Naive B cell (primary cell): ENCODE measurements around the gene ASPDH. TPM values are rescaled to one million over a fixed set of nuclear protein-coding genes. Genes with fewer than 3 reads are reported as not detected.
"Not testable (repeated sequence)": the region's sequence is repeated elsewhere in the genome, so short reads cannot be mapped to it uniquely, and the experiment has no call there.

ENCODE experiments used
- ATAC-seq, 2 donors: fragments of 150-1000 bp; cut with Tn5 transposase; 2 replicates each; pipeline ENCODE4 v1.10.0; 2021; ENCODE audit warnings: low read depth in 2 of 2, mild to moderate bottlenecking in 2 of 2, moderate library complexity in 2 of 2
- DNase-seq: peaks from one replicate; pipeline ENCODE4 v3.0.0; 2022
- H3K27ac Mint-ChIP-seq, 6 donors: one replicate each; pipeline ENCODE4 v1.8.0; 2020 to 2022; ENCODE audit warnings: mild to moderate bottlenecking in 6 of 6, mixed read lengths in 6 of 6, moderate library complexity in 5 of 6, inconsistent platforms in 2 of 6
- H3K27me3 Mint-ChIP-seq, 3 donors: one replicate each; pipeline ENCODE4 v1.8.0; 2021 to 2022; ENCODE audit warnings: mixed read lengths in 3 of 3, mild to moderate bottlenecking in 1 of 3
- H3K36me3 Mint-ChIP-seq, 2 donors: one replicate each; pipeline ENCODE4 v1.8.0; 2020 to 2022; ENCODE audit warnings: mixed read lengths in 2 of 2, inconsistent platforms in 1 of 2, mild to moderate bottlenecking in 1 of 2
- H3K4me1 Mint-ChIP-seq, 3 donors: one replicate each; pipeline ENCODE4 v1.8.0; 2020 to 2022; ENCODE audit warnings: mixed read lengths in 3 of 3, inconsistent platforms in 1 of 3, mild to moderate bottlenecking in 1 of 3, moderate library complexity in 1 of 3
- H3K4me3 Mint-ChIP-seq, 8 donors: one replicate each; pipeline ENCODE4 v1.8.0; 2020 to 2022; ENCODE audit warnings: mild to moderate bottlenecking in 8 of 8, mixed read lengths in 8 of 8, moderate library complexity in 8 of 8, inconsistent platforms in 2 of 8
- H3K9me3 Mint-ChIP-seq, 7 donors: one replicate each; pipeline ENCODE4 v1.8.0; 2020 to 2022; ENCODE audit warnings: mixed read lengths in 7 of 7, mild to moderate bottlenecking in 5 of 7, inconsistent platforms in 2 of 7, moderate library complexity in 1 of 7
- polyA plus RNA-seq, 6 donors: library from polyadenylated mRNA; unstranded; fragments of 300-500 nt; fragmentation: Illumina TruSeq; gene quantifications; one replicate each; pipeline ENCODE4 v1.2.3, GENCODE V29; 2021; ENCODE audit warnings: low read depth in 6 of 6

Gene ASPDH
- polyA plus RNA-seq, 6 donors from 2014 or later, result not detected

GRCh38 chr19:50537306-50537685 lies 23.6 kb upstream of the ASPDH start:
- Mint-ChIP-seq H3K9me3 (peaks cover 9 to 17% (median 13%) of the 10 kb centered on the region in 7 donors), H3K27ac (no peak overlapping the region), H3K4me3 (no peak overlapping the region), H3K27me3 (peaks cover 15 to 29% (median 17%) of the 10 kb centered on the region in 3 donors), H3K36me3 (peaks cover 10 to 15% of the 10 kb centered on the region in 2 donors), H3K4me1 (no peaks in the 10 kb centered on the region)
- ATAC-seq (no peak), DNase-seq (no peak)

GRCh38 chr19:50536662-50537305 lies 23.1 kb upstream of the ASPDH start:
- H3K36me3 Mint-ChIP-seq, result peaks cover 12 to 18% of the 10 kb centered on the region in 2 donors
- H3K4me3 Mint-ChIP-seq, result no peak overlapping the region
- peaks cover 17 to 35% (median 19%) of the 10 kb centered on the region in 3 donors for H3K27me3 Mint-ChIP-seq
- DNase-seq (no peak), ATAC-seq (no peak)
- H3K27ac Mint-ChIP-seq, result peak overlapping the region in 1 of 6 donors; percentile 48
- H3K4me1 Mint-ChIP-seq, result no peaks in the 10 kb centered on the region
- H3K9me3 Mint-ChIP-seq, result peaks cover 11 to 20% (median 15%) of the 10 kb centered on the region in 7 donors

- peaks cover 11 to 20% (median 15%) of the 10 kb centered on the region in 7 donors for H3K9me3 Mint-ChIP-seq
- DNase-seq, result no peak
- no peak overlapping the region for H3K4me3 Mint-ChIP-seq
- peaks cover 17 to 44% (median 28%) of the 10 kb centered on the region in 3 donors for H3K27me3 Mint-ChIP-seq
- H3K4me1 Mint-ChIP-seq, result no peaks in the 10 kb centered on the region
- no peak for ATAC-seq
- H3K27ac Mint-ChIP-seq, result no peak overlapping the region
- peaks cover 12 to 18% of the 10 kb centered on the region in 2 donors for H3K36me3 Mint-ChIP-seq
Observed at GRCh38 chr19:50535672-50536187, 22.0 kb upstream of the ASPDH start.

GRCh38 chr19:50534478-50534877 lies 20.8 kb upstream of the ASPDH start:
- Mint-ChIP-seq H3K27ac (no peak overlapping the region), H3K27me3 (peaks cover 17 to 53% (median 37%) of the 10 kb centered on the region in 3 donors), H3K4me3 (no peak overlapping the region), H3K36me3 (peaks cover 12 to 18% of the 10 kb centered on the region in 2 donors), H3K9me3 (peaks cover 11 to 20% (median 15%) of the 10 kb centered on the region in 7 donors), H3K4me1 (peaks cover 0 to 3% (median 0%) of the 10 kb centered on the region in 3 donors)
- ATAC-seq, result no peak
- no peak for DNase-seq

GRCh38 chr19:50532952-50533351 lies 19.2 kb upstream of the ASPDH start:
- Mint-ChIP-seq H3K27ac (no peak overlapping the region), H3K36me3 (peaks cover 12 to 18% of the 10 kb centered on the region in 2 donors), H3K4me3 (no peak overlapping the region), H3K9me3 (peaks cover 11 to 20% (median 15%) of the 10 kb centered on the region in 7 donors), H3K4me1 (peaks cover 0 to 3% (median 0%) of the 10 kb centered on the region in 3 donors), H3K27me3 (peaks cover 17 to 66% (median 41%) of the 10 kb centered on the region in 3 donors)
- no peak for ATAC-seq
- DNase-seq, result no peak

- Mint-ChIP-seq H3K27ac (no peak overlapping the region), H3K4me3 (no peak overlapping the region), H3K9me3 (peaks cover 11 to 20% (median 15%) of the 10 kb centered on the region in 7 donors), H3K27me3 (peaks cover 15 to 55% (median 45%) of the 10 kb centered on the region in 3 donors), H3K36me3 (peaks cover 12 to 18% of the 10 kb centered on the region in 2 donors), H3K4me1 (peaks cover 0 to 3% (median 0%) of the 10 kb centered on the region in 3 donors)
- DNase-seq, result no peak
- ATAC-seq, result no peak
Observed at GRCh38 chr19:50531171-50531612, 17.5 kb upstream of the ASPDH start.

- not testable (repeated sequence) for ATAC-seq, H3K27ac Mint-ChIP-seq, H3K4me3 Mint-ChIP-seq, H3K4me1 Mint-ChIP-seq, DNase-seq
- H3K9me3 Mint-ChIP-seq, result peaks cover 5 to 11% (median 10%) of the 10 kb centered on the region in 7 donors
- H3K36me3 Mint-ChIP-seq, result peaks cover 7 to 10% of the 10 kb centered on the region in 2 donors
- H3K27me3 Mint-ChIP-seq, result peaks cover 9 to 45% (median 38%) of the 10 kb centered on the region in 3 donors
Observed at GRCh38 chr19:50528052-50528451, 14.3 kb upstream of the ASPDH start.

GRCh38 chr19:50522881-50523280 lies 9.2 kb upstream of the ASPDH start:
- Mint-ChIP-seq H3K27ac (no peak overlapping the region), H3K27me3 (peaks cover under 1 to 5% (median 4%) of the 10 kb centered on the region in 3 donors), H3K4me3 (no peak overlapping the region), H3K9me3 (no peaks in the 10 kb centered on the region), H3K4me1 (no peaks in the 10 kb centered on the region), H3K36me3 (no peaks in the 10 kb centered on the region)
- no peak for DNase-seq
- ATAC-seq, result no peak

- H3K9me3 Mint-ChIP-seq, result no peaks in the 10 kb centered on the region
- no peak overlapping the region for H3K27ac Mint-ChIP-seq
- peaks cover 0 to under 1% (median 0%) of the 10 kb centered on the region in 3 donors for H3K4me1 Mint-ChIP-seq
- DNase-seq (no peak), ATAC-seq (no peak)
- no peak overlapping the region for H3K4me3 Mint-ChIP-seq
- peaks cover 0 to 4% (median under 1%) of the 10 kb centered on the region in 3 donors for H3K27me3 Mint-ChIP-seq
- H3K36me3 Mint-ChIP-seq, result no peaks in the 10 kb centered on the region
Observed at GRCh38 chr19:50520822-50521465, 7.2 kb upstream of the ASPDH start.

GRCh38 chr19:50519006-50519575 lies 5.4 kb upstream of the ASPDH start:
- Mint-ChIP-seq H3K36me3 (no peaks in the 10 kb centered on the region), H3K4me3 (no peak overlapping the region), H3K27ac (peak overlapping the region in 1 of 6 donors; percentile 61), H3K4me1 (peaks cover 0 to 6% (median 3%) of the 10 kb centered on the region in 3 donors), H3K27me3 (peaks cover 0 to 15% (median 7%) of the 10 kb centered on the region in 3 donors), H3K9me3 (no peaks in the 10 kb centered on the region)
- ATAC-seq (no peak), DNase-seq (no peak)

GRCh38 chr19:50518091-50519005 lies 4.6 kb upstream of the ASPDH start:
- Mint-ChIP-seq H3K4me3 (peak overlapping the region in 1 of 8 donors; percentile 24), H3K36me3 (no peaks in the 10 kb centered on the region), H3K27me3 (peaks cover 0 to 19% (median 13%) of the 10 kb centered on the region in 3 donors), H3K9me3 (no peaks in the 10 kb centered on the region), H3K27ac (peak overlapping the region in 1 of 6 donors; percentile 61), H3K4me1 (peaks cover 2 to 7% (median 4%) of the 10 kb centered on the region in 3 donors)
- ATAC-seq, result no peak
- DNase-seq, result no peak

GRCh38 chr19:50517704-50518075 lies 4.0 kb upstream of the ASPDH start:
- H3K27me3 Mint-ChIP-seq, result peaks cover 0 to 24% (median 18%) of the 10 kb centered on the region in 3 donors
- DNase-seq (no peak), ATAC-seq (no peak)
- H3K36me3 Mint-ChIP-seq, result no peaks in the 10 kb centered on the region
- H3K4me1 Mint-ChIP-seq, result peaks cover 4 to 10% (median 7%) of the 10 kb centered on the region in 3 donors
- H3K4me3 Mint-ChIP-seq, result no peak overlapping the region
- H3K9me3 Mint-ChIP-seq, result no peaks in the 10 kb centered on the region
- no peak overlapping the region for H3K27ac Mint-ChIP-seq
